Large intestine (tissue), 3 donors: ENCODE measurements around the gene CCR5AS.

Experiments used
- DNase-seq, 2 donors: peaks; one replicate each; pipeline versions ENCODE4 v3.0.0 to v3.0.0-alpha.2; 2013
- H3K27ac ChIP-seq: one replicate; pipeline ENCODE4 v1.5.1; 2013; ENCODE audit warnings: low read length
- H3K27me3 ChIP-seq: 2 replicates; pipeline ENCODE4 v1.6.1; 2013; ENCODE audit warnings: low read length; ENCODE audit not compliant: control insufficient read depth, insufficient read depth
- H3K36me3 ChIP-seq: 2 replicates; pipeline ENCODE4 v1.6.1; 2013; ENCODE audit warnings: low read length; ENCODE audit not compliant: control insufficient read depth, insufficient read depth
- H3K4me1 ChIP-seq: one replicate; pipeline ENCODE4 v1.6.1; 2013; ENCODE audit warnings: low read length; ENCODE audit not compliant: control insufficient read depth, insufficient read depth
- H3K4me3 ChIP-seq: one replicate; pipeline ENCODE4 v1.5.1; 2013; ENCODE audit warnings: low read length
- H3K9me3 ChIP-seq: one replicate; pipeline ENCODE4 v1.6.1; 2013; ENCODE audit warnings: mild to moderate bottlenecking, low read depth, low read length, moderate library complexity; ENCODE audit not compliant: control insufficient read depth
- WGBS: methylation state at CpG from one replicate; pipeline ENCODE4 v1.1.5; 2013; ENCODE audit warnings: low lambda C conversion rate; ENCODE audit not compliant: insufficient coverage; 5-methylcytosine and 5-hydroxymethylcytosine counted together

CCR5AS gene

DNA sequence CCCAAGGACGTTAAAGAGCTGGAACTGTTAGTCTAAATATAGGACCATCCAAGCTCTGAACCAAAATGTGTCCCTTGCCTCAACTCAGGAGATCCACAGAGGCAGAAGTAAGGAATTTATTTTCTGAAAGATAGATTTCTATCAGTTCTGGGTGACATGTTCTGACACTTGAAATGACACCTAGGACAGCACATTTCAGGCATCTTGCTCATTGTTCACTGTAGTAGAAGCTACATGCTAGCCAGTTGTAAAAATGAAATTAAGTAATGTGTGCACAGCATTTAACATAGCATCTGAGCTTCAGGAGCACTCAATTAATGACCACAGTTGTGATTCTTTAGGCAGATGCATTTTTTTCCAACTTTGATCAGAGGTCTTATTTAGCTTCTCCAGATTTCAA is 52.4 kb downstream of the CCR5AS start:
- H3K27me3 ChIP-seq = peaks cover 13% of the 10 kb centered on the region
- no CpG with 5 or more reads among the region's 1 CpG for WGBS

DNA sequence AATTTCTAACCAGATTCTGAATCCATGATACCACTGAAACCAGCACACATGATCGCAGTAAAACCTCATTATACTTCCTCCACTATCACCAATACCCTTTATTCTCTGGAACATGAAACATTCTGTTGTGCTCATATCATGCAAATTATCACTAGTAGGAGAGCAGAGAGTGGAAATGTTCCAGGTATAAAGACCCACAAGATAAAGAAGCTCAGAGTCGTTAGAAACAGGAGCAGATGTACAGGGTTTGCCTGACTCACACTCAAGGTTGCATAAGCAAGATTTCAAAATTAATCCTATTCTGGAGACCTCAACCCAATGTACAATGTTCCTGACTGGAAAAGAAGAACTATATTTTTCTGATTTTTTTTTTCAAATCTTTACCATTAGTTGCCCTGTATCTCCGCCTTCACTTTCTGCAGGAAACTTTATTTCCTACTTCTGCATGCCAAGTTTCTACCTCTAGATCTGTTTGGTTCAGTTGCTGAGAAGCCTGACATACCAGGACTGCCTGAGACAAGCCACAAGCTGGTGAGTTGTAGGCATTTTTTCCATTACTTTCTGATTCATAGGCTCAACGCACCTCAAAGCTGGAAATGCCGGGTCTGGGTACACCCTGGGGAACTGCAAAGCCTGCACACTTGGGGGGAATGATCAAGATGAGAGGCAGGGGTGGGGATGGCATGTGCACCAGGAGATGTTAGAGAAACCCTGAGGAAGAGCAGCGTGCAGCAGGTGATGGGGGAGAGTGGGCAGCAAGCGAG is 53.0 kb downstream of the CCR5AS start, which contains the start of gene CCR2:
Gene CCR2, plus strand, starts transcription at position 465 of the 764 bp plus-strand sequence. CDS start 3,417 bp downstream, outside the sequence.
- H3K9me3 ChIP-seq = no peaks in the 10 kb centered on the region
- peaks cover 13% of the 10 kb centered on the region for H3K27me3 ChIP-seq
- WGBS = 80% methylated on average over 1 of the region's 7 CpGs
- no peak within 1 kb of the TSS for H3K27ac ChIP-seq
- H3K4me3 ChIP-seq = no peak within 1 kb of the TSS
- H3K36me3 ChIP-seq = no peaks in the 10 kb centered on the region
- H3K4me1 ChIP-seq = no peaks in the 10 kb centered on the region
- DNase-seq = no peak

More for the DNA sequence above, 52.4 kb downstream of the CCR5AS start:
- Histone ChIP-seq H3K36me3 (no peaks in the 10 kb centered on the region), H3K4me1 (no peaks in the 10 kb centered on the region), H3K27ac (no peak overlapping the region), H3K9me3 (no peaks in the 10 kb centered on the region), H3K4me3 (no peak overlapping the region)
- DNase-seq = no peak

DNA sequence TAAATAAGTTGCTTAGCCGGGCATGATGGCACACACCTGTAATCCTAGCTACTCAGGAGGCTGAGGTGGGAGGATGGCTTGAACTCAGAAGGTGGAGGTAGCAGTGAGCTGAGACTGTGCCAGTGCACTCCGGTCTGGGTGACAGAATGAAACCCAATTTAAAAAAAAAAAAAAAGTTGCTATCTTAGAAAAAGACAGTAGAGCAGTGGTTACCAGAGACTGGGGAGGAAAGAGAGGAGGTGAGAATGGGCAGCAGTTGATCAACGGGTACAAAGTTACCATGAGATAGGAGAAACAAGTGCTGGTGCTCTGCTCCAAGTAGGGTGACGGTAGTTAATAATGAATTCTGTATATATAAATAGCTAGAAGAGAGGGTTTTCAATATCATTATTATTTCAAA is 53.8 kb downstream of the CCR5AS start:
- Histone ChIP-seq H3K4me1 (no peaks in the 10 kb centered on the region), H3K9me3 (no peaks in the 10 kb centered on the region), H3K4me3 (no peak overlapping the region), H3K36me3 (no peaks in the 10 kb centered on the region), H3K27ac (no peak overlapping the region), H3K27me3 (peaks cover 13% of the 10 kb centered on the region)
- no CpG with 5 or more reads among the region's 4 CpGs for WGBS
- DNase-seq = no peak

DNA sequence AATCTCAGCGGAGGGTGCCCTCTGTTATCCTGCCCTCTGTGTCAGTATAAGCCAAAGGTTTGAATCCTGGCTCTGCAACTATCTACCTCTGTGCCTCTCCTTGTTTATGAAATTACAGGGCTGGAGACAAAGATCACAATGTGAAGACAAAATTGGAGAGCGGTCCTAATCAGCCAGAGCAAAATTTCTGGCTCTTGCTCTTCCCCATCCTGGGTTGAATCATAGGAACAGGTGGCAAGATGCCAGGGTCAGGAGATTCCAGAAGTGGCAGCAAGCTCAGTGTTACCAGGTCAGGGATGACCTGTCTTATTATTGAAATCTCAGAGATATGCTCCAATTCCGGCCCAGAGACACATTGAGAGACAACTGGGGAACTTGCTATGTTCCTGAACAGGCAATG is 55.2 kb downstream of the CCR5AS start:
- peaks cover 9% of the 10 kb centered on the region for H3K27me3 ChIP-seq
- H3K4me3 ChIP-seq = no peak overlapping the region
- H3K4me1 ChIP-seq = no peaks in the 10 kb centered on the region
- no peak overlapping the region for H3K27ac ChIP-seq
- WGBS = 100% methylated on average over 1 of the region's 3 CpGs
- no peaks in the 10 kb centered on the region for H3K36me3 ChIP-seq
- DNase-seq = no peak
- H3K9me3 ChIP-seq = no peaks in the 10 kb centered on the region

DNA sequence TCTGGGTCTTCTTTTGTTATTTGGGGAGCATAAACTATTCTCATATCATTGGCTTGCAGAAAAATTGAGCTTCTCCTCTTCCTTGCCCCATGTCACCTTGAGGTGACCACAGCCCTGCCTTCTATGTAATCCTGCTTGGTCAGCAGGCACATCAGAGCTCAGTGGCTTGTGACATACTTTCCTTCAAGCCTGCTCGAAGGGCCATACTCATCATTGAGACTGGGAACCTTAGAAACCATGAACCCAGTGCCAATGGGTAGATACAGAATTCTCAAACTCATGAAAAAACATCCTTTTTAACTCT is 56.7 kb downstream of the CCR5AS start:
- Histone ChIP-seq H3K4me3 (no peak overlapping the region), H3K9me3 (no peaks in the 10 kb centered on the region), H3K27me3 (peaks cover 9% of the 10 kb centered on the region), H3K4me1 (no peaks in the 10 kb centered on the region), H3K27ac (no peak overlapping the region), H3K36me3 (no peaks in the 10 kb centered on the region)
- no peak for DNase-seq
- WGBS = no CpG with 5 or more reads among the region's 1 CpG

DNA sequence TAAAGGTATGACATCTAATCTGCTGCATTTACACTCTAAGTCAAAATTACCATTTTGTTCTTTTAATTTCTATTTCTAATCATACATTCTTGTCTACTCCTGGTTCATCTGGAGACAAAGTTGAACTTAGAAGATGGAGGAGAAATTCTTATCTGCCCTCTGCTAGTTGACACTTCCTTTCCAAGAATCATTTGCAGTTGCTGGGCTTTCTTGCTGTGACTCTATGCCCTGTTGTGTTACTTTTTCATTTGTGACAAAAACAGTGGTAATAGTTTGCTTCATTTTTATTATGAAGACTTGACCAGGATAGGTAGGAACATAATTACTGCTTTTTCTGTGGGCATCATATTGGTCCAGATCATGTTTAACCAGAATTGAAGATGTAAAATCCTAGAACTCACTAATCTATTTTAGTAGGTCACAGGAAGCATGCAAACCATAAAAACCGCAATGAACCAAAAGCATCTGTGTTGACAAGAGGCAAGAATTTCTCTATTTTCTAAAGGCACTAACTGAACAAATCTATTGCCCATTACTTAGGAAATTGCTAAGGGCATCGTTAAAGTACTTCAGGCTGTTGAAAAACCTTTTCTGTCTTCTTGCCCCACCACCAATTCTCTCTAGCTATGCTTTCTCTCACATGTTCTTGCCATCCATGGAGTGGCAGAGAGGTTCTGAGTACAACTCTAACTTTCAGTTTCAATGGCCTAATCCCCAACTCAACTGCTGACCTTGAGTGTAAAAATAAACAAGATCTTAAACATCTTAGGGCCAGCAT is 57.2 kb downstream of the CCR5AS start:
- DNase-seq = no peak
- Histone ChIP-seq H3K9me3 (no peaks in the 10 kb centered on the region), H3K4me1 (no peaks in the 10 kb centered on the region), H3K4me3 (no peak overlapping the region), H3K27me3 (peaks cover 6% of the 10 kb centered on the region), H3K27ac (no peak overlapping the region), H3K36me3 (no peaks in the 10 kb centered on the region)
- WGBS = 100% methylated on average over 1 of the region's 2 CpGs

DNA sequence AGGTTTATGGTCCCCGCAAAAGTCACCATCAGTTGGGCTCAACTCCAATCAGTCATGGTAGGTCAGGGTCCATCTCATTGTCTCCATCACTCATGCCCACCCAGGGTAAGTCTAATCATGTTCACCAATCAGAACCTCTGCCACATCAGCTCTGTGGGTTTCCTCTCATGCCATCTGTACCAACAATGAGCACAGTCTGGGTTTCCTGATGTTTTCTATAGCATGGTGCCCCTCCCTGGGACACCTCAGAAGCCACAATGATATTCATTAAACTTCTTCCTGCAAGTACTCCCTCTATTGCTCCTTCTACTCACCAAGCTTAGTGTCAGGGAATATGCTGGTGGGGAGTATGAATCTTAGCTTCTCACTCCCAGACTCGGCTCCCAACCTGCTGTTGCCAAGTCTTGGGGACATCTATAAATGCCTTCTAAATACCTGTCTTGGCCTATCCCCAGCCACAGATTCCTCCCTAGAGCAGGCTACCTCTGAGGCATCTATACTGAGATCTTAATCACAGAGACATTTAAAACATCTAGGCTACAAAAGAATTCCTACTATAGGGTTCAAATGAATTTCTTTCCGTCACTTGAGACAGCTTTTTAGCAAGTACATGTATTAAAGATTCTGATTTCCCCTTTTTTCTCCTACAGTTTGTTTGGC is 57.9 kb downstream of the CCR5AS start:
- DNase-seq = no peak
- no peaks in the 10 kb centered on the region for H3K36me3 ChIP-seq

DNA sequence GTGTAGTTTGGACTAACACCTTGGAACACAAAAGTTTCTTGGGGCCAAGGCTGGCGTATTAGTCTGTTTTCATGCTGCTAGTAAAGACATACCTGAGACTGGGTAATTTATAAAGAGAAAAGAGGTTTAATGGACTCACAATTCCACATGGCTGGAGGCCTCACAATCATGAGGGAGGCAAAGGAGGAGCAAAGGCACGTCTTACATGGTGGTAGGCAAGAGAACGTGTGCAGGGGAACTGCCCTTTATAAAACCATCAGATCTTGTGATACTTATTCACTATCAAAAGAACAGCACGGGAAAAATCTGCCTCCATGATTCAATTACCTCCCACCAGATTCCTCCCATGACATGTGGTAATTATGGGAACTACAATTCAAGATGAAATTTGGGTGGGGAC is 62.4 kb downstream of the CCR5AS start:
- Histone ChIP-seq H3K27me3 (no peaks in the 10 kb centered on the region), H3K27ac (no peak overlapping the region), H3K4me3 (no peak overlapping the region), H3K4me1 (no peaks in the 10 kb centered on the region), H3K9me3 (no peaks in the 10 kb centered on the region), H3K36me3 (no peaks in the 10 kb centered on the region)
- DNase-seq = no peak
- WGBS = no CpG with 5 or more reads among the region's 4 CpGs

More for the DNA sequence above, 57.9 kb downstream of the CCR5AS start:
- Histone ChIP-seq H3K9me3 (no peaks in the 10 kb centered on the region), H3K27ac (no peak overlapping the region), H3K4me1 (no peaks in the 10 kb centered on the region), H3K4me3 (no peak overlapping the region), H3K27me3 (peaks cover 6% of the 10 kb centered on the region)
- no CpG with 5 or more reads among the region's 3 CpGs for WGBS

DNA sequence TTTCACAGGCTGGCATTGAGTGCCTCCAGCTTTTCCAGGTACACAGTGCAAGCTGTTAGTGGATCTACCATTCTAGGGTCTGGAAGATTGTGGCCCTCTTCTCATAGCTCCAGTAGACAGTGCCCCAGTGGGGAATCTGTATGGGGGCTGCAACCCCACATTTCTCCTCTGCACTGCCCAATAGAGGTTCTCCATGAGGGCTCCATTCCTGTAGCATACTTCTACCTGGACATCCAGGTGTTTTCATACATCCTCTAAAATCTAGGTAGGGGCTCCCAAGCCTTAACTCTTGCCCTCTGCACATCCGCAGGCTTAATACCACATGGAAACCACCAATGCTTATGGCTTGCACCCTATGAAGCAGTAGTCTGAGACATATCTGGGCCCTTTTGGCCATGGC is 68.0 kb downstream of the CCR5AS start:
- Histone ChIP-seq H3K4me3 (no peak overlapping the region), H3K4me1 (peaks cover 5% of the 10 kb centered on the region), H3K27ac (no peak overlapping the region), H3K27me3 (no peaks in the 10 kb centered on the region), H3K36me3 (no peaks in the 10 kb centered on the region), H3K9me3 (peaks cover 4% of the 10 kb centered on the region)
- no peak for DNase-seq
- WGBS = no CpG with 5 or more reads among the region's 1 CpG

DNA sequence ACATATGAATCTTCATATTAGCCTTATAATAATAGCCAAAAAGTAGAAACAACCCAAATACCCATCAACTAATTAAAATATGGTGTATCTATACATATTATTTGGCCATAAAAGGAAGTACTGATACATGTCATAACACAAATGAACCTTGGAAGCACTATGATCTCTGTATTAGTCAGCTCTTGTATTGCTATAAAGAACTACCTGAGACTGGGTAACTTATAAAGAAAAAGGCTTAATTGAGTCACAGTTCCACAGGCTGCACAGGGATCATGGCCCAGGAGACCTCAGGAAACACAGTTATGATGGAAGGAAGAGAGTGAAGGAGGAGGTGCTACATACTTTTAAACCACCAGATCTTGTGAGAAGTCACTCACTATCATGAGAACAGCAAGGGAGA is 69.0 kb downstream of the CCR5AS start:
- Histone ChIP-seq H3K4me3 (no peak overlapping the region), H3K27me3 (no peaks in the 10 kb centered on the region), H3K36me3 (no peaks in the 10 kb centered on the region), H3K9me3 (peaks cover 4% of the 10 kb centered on the region), H3K27ac (no peak overlapping the region), H3K4me1 (peaks cover 5% of the 10 kb centered on the region)
- no peak for DNase-seq
